ENCODE data around the gene AASS.

DNA sequence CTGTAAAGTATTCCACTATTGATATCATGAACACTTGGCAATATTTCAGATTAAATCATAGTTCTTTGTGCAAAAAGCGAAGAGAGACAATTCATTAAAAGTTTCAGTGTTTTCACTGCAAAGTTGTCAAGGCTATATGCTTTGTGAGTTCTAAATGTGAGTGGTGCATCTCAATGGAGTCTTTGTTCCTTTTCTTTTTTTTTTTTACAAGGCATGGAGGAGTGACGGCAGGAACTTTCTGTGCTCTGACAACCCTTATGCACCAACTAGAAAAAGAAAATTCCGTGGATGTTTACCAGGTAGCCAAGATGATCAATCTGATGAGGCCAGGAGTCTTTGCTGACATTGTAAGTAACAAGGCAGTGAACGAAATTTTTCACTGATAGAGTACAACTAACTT, 84.5 kb downstream of the AASS start:
- TF ChIP-seq, protein P1, sequence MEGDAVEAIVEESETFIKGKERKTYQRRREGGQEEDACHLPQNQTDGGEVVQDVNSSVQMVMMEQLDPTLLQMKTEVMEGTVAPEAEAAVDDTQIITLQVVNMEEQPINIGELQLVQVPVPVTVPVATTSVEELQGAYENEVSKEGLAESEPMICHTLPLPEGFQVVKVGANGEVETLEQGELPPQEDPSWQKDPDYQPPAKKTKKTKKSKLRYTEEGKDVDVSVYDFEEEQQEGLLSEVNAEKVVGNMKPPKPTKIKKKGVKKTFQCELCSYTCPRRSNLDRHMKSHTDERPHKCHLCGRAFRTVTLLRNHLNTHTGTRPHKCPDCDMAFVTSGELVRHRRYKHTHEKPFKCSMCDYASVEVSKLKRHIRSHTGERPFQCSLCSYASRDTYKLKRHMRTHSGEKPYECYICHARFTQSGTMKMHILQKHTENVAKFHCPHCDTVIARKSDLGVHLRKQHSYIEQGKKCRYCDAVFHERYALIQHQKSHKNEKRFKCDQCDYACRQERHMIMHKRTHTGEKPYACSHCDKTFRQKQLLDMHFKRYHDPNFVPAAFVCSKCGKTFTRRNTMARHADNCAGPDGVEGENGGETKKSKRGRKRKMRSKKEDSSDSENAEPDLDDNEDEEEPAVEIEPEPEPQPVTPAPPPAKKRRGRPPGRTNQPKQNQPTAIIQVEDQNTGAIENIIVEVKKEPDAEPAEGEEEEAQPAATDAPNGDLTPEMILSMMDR (IDR thresholded peaks at IDR 0.05): no peak
- no peak for TF ChIP-seq POLR2A (IDR thresholded peaks at IDR 0.05)

All from adrenal gland (tissue), 5 donors.